CD4-positive, alpha-beta T cell treated with Interleukin-17A for 4 hours (primary cell): ENCODE measurements around the gene LIPT2.

Experiments
- DNase-seq: peaks from one replicate; pipeline ENCODE4 v3.0.0-alpha.2; 2020; ENCODE audit warnings: mixed read lengths

Gene LIPT2

GRCh38 chr11:74463216-74463615 is 30.3 kb downstream of the LIPT2 start:
- DNase-seq, result no peak

DNA sequence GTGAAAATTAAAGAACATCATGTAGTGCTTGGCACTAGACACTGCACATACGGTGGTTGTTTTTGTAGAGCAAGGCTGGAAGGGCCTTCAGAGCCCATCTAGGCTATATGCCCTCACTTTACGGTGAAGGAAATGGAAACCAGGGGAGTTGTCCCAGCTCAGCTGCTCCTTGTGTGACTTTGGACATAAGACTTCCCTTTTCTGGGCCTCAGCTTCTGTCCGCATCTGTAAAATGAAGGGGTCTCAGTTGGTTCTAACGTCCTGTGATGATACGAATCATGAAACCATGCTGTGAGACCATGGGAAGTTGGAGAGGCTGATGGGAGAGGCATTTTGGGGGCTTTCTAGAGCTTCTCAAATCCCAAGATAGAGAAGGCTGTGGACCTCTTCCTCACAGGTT is 30.9 kb downstream of the LIPT2 start:
- DNase-seq, result no peak

DNA sequence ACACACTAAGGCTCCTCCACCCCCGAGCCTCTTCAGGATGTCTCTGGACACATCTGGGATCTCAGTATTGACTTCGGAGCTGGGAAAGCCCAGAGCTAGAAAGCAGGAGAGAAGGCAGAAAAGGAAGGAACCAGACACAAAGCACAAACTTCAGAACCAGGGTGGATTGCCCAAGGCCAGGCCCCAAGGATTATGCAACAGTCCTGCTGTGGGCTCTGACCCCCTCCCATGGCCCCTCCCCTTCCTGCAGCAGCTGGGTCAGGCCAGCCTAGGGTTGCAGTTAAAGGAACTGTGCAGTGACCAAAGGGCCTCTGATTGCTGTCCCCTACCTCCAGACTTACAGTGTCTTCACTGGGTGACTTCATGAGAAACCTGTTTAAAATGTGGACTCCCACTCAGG is 31.5 kb downstream of the LIPT2 start:
- DNase-seq, result no peak

DNA sequence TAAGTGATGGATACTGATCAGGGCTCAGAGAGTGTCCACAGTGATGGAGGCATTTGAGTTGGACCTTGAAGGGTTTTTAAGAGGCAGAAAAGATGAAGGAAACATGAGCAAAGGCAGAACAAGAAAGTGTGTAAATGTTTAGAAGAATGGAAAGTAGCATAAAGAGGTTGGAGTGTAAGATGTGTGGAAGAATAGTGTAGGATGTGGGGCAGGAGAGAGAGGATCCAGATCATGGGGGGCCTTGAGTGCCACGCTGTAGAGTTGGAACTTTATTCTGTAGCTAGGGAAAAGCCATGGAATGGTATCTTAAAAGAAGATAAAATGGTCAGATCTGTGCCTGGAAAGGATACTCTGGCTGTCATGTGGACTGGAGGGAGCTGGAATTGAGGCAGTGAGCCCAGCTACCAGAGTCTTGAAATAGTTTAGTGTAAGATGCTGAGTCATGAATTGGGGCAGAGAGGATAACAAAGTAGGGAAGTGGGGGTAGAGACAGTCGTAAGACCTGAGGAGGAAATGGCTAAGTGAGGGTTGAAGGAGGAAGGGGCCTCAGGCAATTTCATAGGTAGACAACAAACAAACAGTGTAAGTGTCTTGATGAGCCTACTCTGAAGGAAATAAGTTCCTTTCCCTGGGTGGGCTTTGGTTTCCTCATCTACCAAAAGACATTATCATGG is 32.9 kb downstream of the LIPT2 start:
- no peak for DNase-seq

DNA sequence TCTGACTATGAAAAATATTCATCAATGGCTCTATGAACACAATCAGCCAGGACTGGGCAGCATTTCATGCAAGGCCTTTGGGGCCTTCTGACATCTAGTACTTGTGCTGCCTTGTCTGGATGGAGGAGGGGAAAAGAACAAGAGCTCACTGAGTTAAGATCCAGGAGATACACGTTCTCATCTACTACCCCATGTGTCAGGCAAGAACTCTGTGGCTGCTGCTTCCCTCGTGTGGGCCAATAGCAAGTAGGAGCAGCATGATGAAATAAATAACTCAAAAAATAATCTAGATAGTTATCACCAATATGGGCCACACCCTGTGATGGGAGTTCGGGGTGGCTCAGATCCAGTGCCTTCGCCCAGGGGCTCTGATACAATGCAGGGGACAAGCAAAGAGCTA is 33.5 kb downstream of the LIPT2 start:
- DNase-seq, result no peak

DNA sequence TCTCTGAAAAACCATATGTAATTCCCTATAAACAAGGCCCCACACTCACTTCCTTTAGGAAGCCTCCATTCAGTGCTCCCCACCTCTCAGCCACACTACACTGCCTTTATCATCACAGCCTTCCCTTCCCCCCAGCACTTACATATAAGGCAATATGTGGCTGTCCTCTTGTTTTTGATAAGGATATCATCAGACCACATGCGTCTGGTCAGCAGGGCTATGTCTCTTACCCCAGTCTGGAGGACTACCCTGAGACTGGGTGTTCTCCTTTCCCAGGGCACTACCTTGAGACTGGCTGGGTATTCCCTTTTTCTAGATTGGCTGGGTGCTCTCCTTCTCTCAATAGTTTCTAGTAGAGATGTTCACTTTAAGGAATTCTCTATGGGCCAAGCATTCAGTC is 33.9 kb downstream of the LIPT2 start:
- DNase-seq, result no peak

DNA sequence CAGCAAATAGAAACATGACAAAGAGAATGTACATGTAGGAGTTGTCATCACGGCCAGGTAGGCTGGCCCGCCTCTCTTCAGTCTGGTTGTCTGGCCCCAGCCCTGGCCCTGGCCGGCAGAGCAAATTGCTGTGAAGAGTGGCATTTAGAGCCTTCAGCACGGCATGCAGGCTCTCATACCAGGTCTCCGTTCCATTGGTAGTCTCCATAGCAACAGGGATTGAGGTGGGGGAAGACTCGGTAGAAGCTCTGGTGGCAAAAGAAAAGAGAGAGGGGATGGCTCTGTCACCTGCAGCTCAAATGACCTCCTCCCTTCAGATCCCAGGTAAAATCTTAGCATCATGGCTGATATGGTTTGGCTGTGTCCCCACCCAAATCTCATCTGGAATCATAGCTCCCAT is 36.2 kb downstream of the LIPT2 start:
- no peak for DNase-seq

- DNase-seq, result peak; percentile 67
Observed at GRCh38 chr11:74453373-74453975, 40.0 kb downstream of the LIPT2 start.

DNA sequence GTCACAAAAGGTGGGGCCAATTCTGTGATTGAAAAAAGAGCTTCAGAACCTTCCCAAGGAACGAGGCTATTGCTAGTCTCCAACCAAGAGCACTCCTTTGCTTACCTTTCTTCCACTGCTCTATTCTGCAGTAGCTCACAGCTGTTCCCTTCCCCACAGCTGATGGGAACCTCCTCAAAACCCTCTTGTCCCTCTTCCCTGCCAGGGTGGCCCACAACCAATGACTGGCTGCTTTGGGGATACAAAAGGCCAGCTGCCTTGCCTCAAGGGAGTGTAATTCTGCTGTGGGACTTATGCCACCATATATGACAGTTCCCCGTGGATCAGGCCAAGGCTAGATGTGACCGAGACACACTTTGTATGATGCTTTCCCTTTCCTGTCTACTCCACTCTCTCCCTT is 41.2 kb downstream of the LIPT2 start:
- no peak for DNase-seq

DNA sequence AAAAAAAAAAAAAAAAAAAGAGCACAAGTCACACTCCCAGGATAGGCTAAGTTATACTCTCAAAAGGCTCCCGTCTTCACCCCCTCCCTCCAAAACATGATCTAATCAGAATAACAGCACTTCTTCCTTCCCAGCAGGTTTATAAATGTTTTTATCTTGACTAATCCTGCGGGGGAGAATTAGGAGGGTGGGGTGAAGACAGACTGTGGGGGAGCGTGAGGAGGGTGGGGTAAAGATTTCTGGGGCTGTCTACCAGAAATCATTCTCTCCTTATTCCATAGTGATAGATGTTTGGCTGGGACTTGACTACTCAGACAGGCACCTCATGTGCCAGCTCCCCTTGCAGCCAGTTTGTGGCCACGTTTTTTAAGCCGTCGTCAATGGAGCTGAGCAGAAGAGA is 43.2 kb downstream of the LIPT2 start:
- no peak for DNase-seq

DNA sequence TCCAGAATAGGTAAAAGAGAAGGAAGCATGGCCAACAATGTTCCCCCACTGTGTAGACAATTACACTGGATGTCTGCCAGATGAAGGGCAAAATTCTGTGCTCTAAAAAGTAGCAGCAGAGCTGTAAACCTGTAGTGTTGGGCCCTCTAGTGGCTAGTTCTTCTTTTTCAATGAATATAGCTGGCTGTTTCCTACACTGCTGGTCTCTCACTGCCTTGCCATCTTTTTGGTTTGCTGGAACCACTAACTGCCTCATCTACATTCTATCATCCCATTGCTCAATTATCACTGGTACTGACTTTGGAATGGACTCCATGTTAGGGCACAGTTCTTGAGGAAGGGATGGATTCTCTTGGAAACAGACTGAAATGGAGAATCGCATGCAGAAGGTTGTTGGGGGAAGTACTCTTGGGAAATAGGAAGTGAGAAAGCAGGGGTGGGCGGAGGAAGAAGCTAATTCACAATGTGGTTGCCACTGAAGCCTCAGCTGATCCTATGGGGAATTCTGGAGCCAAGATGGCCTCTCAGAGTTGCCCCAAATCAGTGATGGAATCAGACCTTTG is 44.1 kb downstream of the LIPT2 start:
- DNase-seq, result peak; percentile 51

- no peak for DNase-seq
Observed at GRCh38 chr11:74447720-74448119, 45.8 kb downstream of the LIPT2 start.

DNA sequence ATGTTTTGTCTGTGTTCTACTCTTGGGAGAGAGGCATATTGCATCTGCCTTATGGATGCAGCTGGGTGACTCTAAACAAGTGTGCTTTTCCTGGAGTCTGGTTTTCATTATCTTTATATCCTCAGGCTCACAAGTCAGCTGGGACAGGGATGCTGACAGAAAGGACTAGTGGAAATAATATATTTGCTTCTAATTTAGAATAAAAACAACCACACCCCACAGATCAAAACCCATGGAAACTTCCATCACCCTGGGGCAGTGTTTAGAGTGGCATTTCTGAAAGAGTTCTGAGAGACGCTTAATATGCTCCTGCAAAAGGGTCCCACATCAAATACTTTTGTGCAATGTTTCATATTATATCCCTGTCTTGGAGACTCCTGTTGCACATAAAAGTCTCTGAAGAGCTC is 47.0 kb downstream of the LIPT2 start:
- no peak for DNase-seq

DNA sequence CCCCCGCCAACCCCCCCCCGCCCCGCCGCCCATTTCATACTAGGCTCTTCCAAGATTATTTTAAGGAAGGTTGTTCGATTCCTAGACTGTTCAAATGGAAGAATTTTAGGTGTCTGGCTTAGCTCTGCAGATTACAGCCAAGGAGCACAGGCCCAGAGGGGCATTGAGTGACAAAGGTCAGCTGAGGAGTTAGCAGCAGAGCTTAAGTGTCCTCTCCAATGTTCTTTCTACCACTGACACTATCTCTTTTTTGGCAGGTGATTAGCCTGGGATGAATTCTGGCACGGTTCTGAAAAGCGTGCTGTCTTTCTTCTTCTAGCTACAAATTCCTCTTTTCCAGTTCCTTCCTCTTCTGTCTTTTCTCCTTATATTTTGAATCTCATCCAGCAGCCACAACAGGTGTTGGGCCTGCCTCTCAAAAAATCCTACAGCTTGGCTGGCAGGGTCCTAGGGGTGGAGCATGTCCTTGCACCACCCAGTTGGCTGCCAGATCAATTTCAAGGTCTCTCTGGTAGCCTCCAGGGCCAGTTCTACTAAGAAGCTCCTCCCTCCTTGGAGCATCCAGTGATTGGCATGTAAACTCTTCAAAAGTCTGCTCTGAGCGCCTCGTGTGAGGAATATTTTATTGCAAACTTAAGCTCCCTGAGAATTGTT is 49.2 kb downstream of the LIPT2 start:
- DNase-seq, result no peak

DNA sequence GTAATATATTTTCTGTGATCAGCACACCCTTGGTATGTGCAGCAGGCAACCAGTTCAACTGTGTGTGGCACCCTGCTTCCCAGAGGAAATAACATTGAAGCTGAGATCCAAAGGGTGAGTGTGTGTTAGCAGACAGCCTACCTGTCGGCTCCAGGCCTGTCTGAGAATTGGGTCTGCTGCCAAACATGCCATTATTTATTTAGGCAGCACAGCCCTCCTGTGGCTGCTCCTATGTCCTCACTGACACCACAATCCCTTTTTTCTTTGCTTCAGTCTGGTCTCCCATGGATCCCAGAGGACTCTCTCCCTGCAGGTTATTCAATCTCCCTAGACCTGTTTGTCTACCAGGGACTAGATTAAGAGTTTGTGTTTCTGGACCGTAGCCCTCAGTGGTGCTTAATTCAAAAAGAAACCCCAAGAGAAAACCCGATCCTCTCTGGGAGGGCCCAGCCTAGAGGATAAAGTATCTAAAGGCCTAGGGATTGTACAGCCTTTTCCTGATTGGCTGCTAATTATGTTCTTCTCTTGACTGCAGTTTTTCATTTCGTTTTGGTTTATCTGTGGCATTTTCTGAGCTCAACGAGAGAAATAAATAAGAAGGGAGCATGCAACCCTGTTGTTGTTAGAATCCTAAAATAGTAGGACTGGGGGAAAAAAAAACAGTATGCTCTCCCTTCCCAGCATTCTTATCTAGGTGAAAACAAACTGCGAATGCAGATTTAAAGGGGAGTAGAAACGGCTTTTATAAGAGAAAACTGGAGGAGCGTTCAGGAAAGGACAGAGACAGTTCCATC is 50.3 kb downstream of the LIPT2 start:
- no peak for DNase-seq

DNA sequence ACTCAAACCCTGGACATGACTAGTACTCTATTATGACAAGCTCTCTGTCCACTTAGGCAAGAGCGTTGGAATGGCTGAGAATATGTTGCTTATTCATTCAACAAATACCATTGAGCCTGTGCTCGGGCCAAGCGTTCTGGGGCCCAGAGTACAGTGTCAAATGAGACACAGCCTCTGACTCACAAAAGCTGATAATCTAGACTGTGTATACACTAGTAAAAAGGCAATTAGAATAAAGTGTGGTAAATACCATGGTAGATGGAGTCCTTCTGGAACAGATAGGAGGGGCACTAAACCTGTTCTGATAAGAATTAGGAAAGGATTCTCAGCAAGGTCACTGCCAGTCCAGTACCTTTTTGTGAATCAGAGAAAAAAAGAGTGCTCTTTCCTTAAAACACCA is 50.9 kb downstream of the LIPT2 start:
- no peak for DNase-seq
